ENCODE measurements around the gene IL26.

GRCh38 chr12:68229956-68230355, 4.3 kb upstream of the IL26 start:
- TF ChIP-seq CTCF (IDR thresholded peaks at IDR 0.05): no peak
- TF ChIP-seq EP300 (IDR thresholded peaks at IDR 0.05): no peak

All from upper lobe of left lung (tissue), 4 donors.